GM12872 (cell line): ENCODE measurements around the gene PRKAG2.

Source experiments
- CTCF ChIP-seq: IDR thresholded peaks from 3 replicates; pipeline ENCODE4 v1.5.1; 2011; ENCODE audit warnings: low read depth, mild to moderate bottlenecking, low read length, moderate library complexity; ENCODE audit not compliant: insufficient read depth

The PRKAG2 gene

GRCh38 chr7:151601521-151602305 lies 275.2 kb downstream of the PRKAG2 start:
- no peak for TF ChIP-seq CTCF

- TF ChIP-seq CTCF: no peak
Measured at GRCh38 chr7:151600331-151600730, 276.6 kb downstream of the PRKAG2 start.

- no peak for TF ChIP-seq CTCF
Measured at GRCh38 chr7:151599401-151600227, 277.3 kb downstream of the PRKAG2 start.

- TF ChIP-seq CTCF: no peak
Measured at GRCh38 chr7:151597541-151598444, 279.1 kb downstream of the PRKAG2 start.

GRCh38 chr7:151595702-151596350 lies 281.1 kb downstream of the PRKAG2 start:
- TF ChIP-seq CTCF: no peak

- TF ChIP-seq CTCF: no peak
Measured at GRCh38 chr7:151592868-151593486, 283.9 kb downstream of the PRKAG2 start.
